Measurements from ENCODE around the gene KIF26A.

KIF26A gene

GRCh38 chr14:104149617-104150135 is 11.3 kb downstream of the KIF26A start (continued):
- TF ChIP-seq ZIC2 (tag by site-specific recombination; IDR thresholded peaks at IDR 0.05) (peak; percentile 29), BCL11A (tag by site-specific recombination; IDR thresholded peaks at IDR 0.05; ENCODE audit: low read depth) (peak; percentile 60; the same call in 1 of the 2 replicates), ZNF521 (tag by site-specific recombination; IDR thresholded peaks at IDR 0.05) (no peak), ZBTB44 (tag by site-specific recombination; IDR thresholded peaks at IDR 0.05) (no peak), ZNF302 (tag by site-specific recombination; IDR thresholded peaks at IDR 0.05; ENCODE audit: low read depth) (no peak), ZNF830 (tag by site-specific recombination; IDR thresholded peaks at IDR 0.05; ENCODE audit: low read depth) (no peak), PRDM1 (tag by site-specific recombination; IDR thresholded peaks at IDR 0.05) (no peak), ZSCAN23 (tag by site-specific recombination; IDR thresholded peaks at IDR 0.05) (no peak), ZNF621 (tag by site-specific recombination; IDR thresholded peaks at IDR 0.05) (no peak), ZNF701 (tag by site-specific recombination; IDR thresholded peaks at IDR 0.05) (no peak), ZNF202 (tag by site-specific recombination; IDR thresholded peaks at IDR 0.05; ENCODE audit: borderline replicate concordance) (no peak), ZBTB8A (tag by site-specific recombination; IDR thresholded peaks at IDR 0.05) (peak; percentile 84), PRDM2 (tag by site-specific recombination; IDR thresholded peaks at IDR 0.05; ENCODE audit: borderline replicate concordance) (no peak), ZSCAN5A (tag by site-specific recombination; IDR thresholded peaks at IDR 0.05) (no peak), ZBTB48 (tag by site-specific recombination; IDR thresholded peaks at IDR 0.05) (no peak), ZNF549 (tag by site-specific recombination; IDR thresholded peaks at IDR 0.05) (no peak), ZBTB26 (tag by site-specific recombination; optimal IDR thresholded peaks at IDR 0.05) (no peak), ZNF398 (tag by site-specific recombination; IDR thresholded peaks at IDR 0.05) (peak; percentile 59), ZNF24 (tag by site-specific recombination; IDR thresholded peaks at IDR 0.05) (peak; percentile 37; the same call in 1 of the 2 replicates), ZNF157 (tag by site-specific recombination; IDR thresholded peaks at IDR 0.05) (no peak), ZNF561 (tag by site-specific recombination; IDR thresholded peaks at IDR 0.05; ENCODE audit: borderline replicate concordance) (no peak), GLIS2 (tag by site-specific recombination; IDR thresholded peaks at IDR 0.05) (peak; percentile 81), PRDM6 (tag by site-specific recombination; IDR thresholded peaks at IDR 0.05) (no peak), SP3 (tag by site-specific recombination; IDR thresholded peaks at IDR 0.05) (no peak), ZFHX2 (tag by site-specific recombination; conservative IDR thresholded peaks at IDR 0.05) (no peak), ZNF664 (tag by site-specific recombination; IDR thresholded peaks at IDR 0.05) (no peak), ZNF366 (tag by site-specific recombination; conservative IDR thresholded peaks at IDR 0.05) (no peak), ZFP41 (tag by site-specific recombination; IDR thresholded peaks at IDR 0.05; ENCODE audit: borderline replicate concordance) (no peak)

Data from HEK293 (cell line).